ENCODE results near the gene SLC35E3.

- TF ChIP-seq CTCF (IDR thresholded peaks at IDR 0.05; ENCODE audit: low read length) (no peak), EZH2 (optimal IDR thresholded peaks at IDR 0.05; ENCODE audit: low read depth, low read length) (no peak), EZH2phosphoT487 (IDR thresholded peaks at IDR 0.05; ENCODE audit: low read length) (no peak)
Measured at GRCh38 chr12:68793436-68793835, 47.5 kb downstream of the SLC35E3 start.

Measured in MM.1S (cell line).